Fibroblast of skin of scalp (primary cell): ENCODE results near the gene PPP2R2D.
"Not testable (repeated sequence)": the region's sequence is repeated elsewhere in the genome, so short reads cannot be mapped to it uniquely, and the experiment has no call there.

Experiments used
- DNase-seq: peaks from one replicate; pipeline ENCODE4 v3.0.0-alpha.2; 2013

PPP2R2D gene

GRCh38 chr10:131979336-131979735 is 78.5 kb downstream of the PPP2R2D start:
- DNase-seq = no peak

- DNase-seq = no peak
Observed at GRCh38 chr10:131979821-131980270, 79.0 kb downstream of the PPP2R2D start.

GRCh38 chr10:131980321-131980720 is 79.5 kb downstream of the PPP2R2D start:
- no peak for DNase-seq

- no peak for DNase-seq
Observed at GRCh38 chr10:131980761-131981428, 80.1 kb downstream of the PPP2R2D start.

- DNase-seq = peak; percentile 97
Observed at GRCh38 chr10:131981429-131982184, 80.8 kb downstream of the PPP2R2D start, which contains the start of gene BNIP3. Gene BNIP3 (minus strand): TSS chr10:131981923. CDS start chr10:131981806, 117 bp downstream.

- no peak for DNase-seq
Observed at GRCh38 chr10:131982185-131982756, 81.5 kb downstream of the PPP2R2D start.

GRCh38 chr10:131982796-131983195 is 82.0 kb downstream of the PPP2R2D start:
- no peak for DNase-seq

- peak; percentile 93 for DNase-seq
Observed at GRCh38 chr10:131983780-131984179, 83.0 kb downstream of the PPP2R2D start.

GRCh38 chr10:131986851-131987250 is 86.0 kb downstream of the PPP2R2D start:
- not testable (repeated sequence) for DNase-seq

GRCh38 chr10:131987301-131987700 is 86.5 kb downstream of the PPP2R2D start:
- DNase-seq = not testable (repeated sequence)

GRCh38 chr10:131987786-131988185 is 87.0 kb downstream of the PPP2R2D start:
- not testable (repeated sequence) for DNase-seq

- DNase-seq = no peak
Observed at GRCh38 chr10:131991726-131992125, 90.9 kb downstream of the PPP2R2D start.

GRCh38 chr10:131993275-131993674 is 92.5 kb downstream of the PPP2R2D start:
- no peak for DNase-seq

- no peak for DNase-seq
Observed at GRCh38 chr10:131994435-131994834, 93.6 kb downstream of the PPP2R2D start.

GRCh38 chr10:131996466-131997365 is 95.9 kb downstream of the PPP2R2D start:
- no peak for DNase-seq

GRCh38 chr10:131997366-131998049 is 96.7 kb downstream of the PPP2R2D start:
- peak; percentile 60 for DNase-seq

GRCh38 chr10:131998050-131998844 is 97.4 kb downstream of the PPP2R2D start:
- DNase-seq = no peak

- no peak for DNase-seq
Observed at GRCh38 chr10:131998845-131999681, 98.3 kb downstream of the PPP2R2D start.

- DNase-seq = no peak
Observed at GRCh38 chr10:132001238-132001972, 100.6 kb downstream of the PPP2R2D start.
